GM21423 (cell line): Measurements from ENCODE around the gene AFF2.

Source experiments
- ATAC-seq: cut with Tn5 transposase; IDR thresholded peaks from one replicate; pipeline ENCODE4 v1.9.1; 2021; ENCODE audit warnings: mild to moderate bottlenecking, moderate library complexity; ENCODE audit not compliant: unreplicated experiment

AFF2 gene

GRCh38 chrX:148984238-148984637 is 483.8 kb downstream of the AFF2 start:
- no peak for ATAC-seq

GRCh38 chrX:148991502-148991901 is 491.1 kb downstream of the AFF2 start:
- ATAC-seq, result no peak

- ATAC-seq, result no peak
Measured at GRCh38 chrX:148995661-148996060, 495.2 kb downstream of the AFF2 start.

GRCh38 chrX:149002320-149002719 is 501.9 kb downstream of the AFF2 start:
- no peak for ATAC-seq

GRCh38 chrX:149003863-149004660 is 503.6 kb downstream of the AFF2 start:
- ATAC-seq, result no peak

- no peak for ATAC-seq
Measured at GRCh38 chrX:149004936-149005335, 504.5 kb downstream of the AFF2 start.

- ATAC-seq, result no peak
Measured at GRCh38 chrX:149006235-149006634, 505.8 kb downstream of the AFF2 start.

GRCh38 chrX:149007423-149007822 is 507.0 kb downstream of the AFF2 start:
- no peak for ATAC-seq

- ATAC-seq, result no peak
Measured at GRCh38 chrX:149010013-149010852, 509.8 kb downstream of the AFF2 start.

- no peak for ATAC-seq
Measured at GRCh38 chrX:149010853-149011224, 510.4 kb downstream of the AFF2 start.

- no peak for ATAC-seq
Measured at GRCh38 chrX:149013081-149013480, 512.7 kb downstream of the AFF2 start.

GRCh38 chrX:149021159-149021558 is 520.7 kb downstream of the AFF2 start:
- no peak for ATAC-seq

GRCh38 chrX:149022485-149022884 is 522.1 kb downstream of the AFF2 start:
- ATAC-seq, result no peak

GRCh38 chrX:149032449-149032848 is 532.0 kb downstream of the AFF2 start:
- no peak for ATAC-seq

GRCh38 chrX:149036086-149036485 is 535.7 kb downstream of the AFF2 start:
- ATAC-seq, result no peak

GRCh38 chrX:149037281-149037870 is 537.0 kb downstream of the AFF2 start:
- no peak for ATAC-seq

- ATAC-seq, result no peak
Measured at GRCh38 chrX:149039057-149039456, 538.6 kb downstream of the AFF2 start.

GRCh38 chrX:149040873-149041535 is 540.6 kb downstream of the AFF2 start:
- ATAC-seq, result no peak

GRCh38 chrX:149043401-149043800 is 543.0 kb downstream of the AFF2 start:
- ATAC-seq, result no peak

- ATAC-seq, result no peak
Measured at GRCh38 chrX:149044471-149044870, 544.1 kb downstream of the AFF2 start.

- ATAC-seq, result no peak
Measured at GRCh38 chrX:149045645-149046210, 545.3 kb downstream of the AFF2 start.
